NCI-H128 (cell line): ENCODE data around the gene ATAD1.
"Not testable (repeated sequence)": the region's sequence is repeated elsewhere in the genome, so short reads cannot be mapped to it uniquely, and the experiment has no call there.

ENCODE experiments used
- DNase-seq: peaks from one replicate; lab custom pipeline; 2025; ENCODE audit not compliant: unreplicated experiment; lab: John Stamatoyannopoulos, UW

Gene ATAD1, protein sequence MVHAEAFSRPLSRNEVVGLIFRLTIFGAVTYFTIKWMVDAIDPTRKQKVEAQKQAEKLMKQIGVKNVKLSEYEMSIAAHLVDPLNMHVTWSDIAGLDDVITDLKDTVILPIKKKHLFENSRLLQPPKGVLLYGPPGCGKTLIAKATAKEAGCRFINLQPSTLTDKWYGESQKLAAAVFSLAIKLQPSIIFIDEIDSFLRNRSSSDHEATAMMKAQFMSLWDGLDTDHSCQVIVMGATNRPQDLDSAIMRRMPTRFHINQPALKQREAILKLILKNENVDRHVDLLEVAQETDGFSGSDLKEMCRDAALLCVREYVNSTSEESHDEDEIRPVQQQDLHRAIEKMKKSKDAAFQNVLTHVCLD

GRCh38 chr10:87817609-87818504, at the start of gene ATAD1:
ATAD1 (minus strand) TSS chr10:87818226; CDS start chr10:87814599, 3,627 bp downstream.
- DNase-seq, result peak; percentile 51

GRCh38 chr10:87867453-87867852, 49.4 kb upstream of the ATAD1 start:
- DNase-seq, result no peak

- no peak for DNase-seq
These were observed 48.5 kb upstream of the ATAD1 start for GRCh38 chr10:87866412-87866974.

DNA sequence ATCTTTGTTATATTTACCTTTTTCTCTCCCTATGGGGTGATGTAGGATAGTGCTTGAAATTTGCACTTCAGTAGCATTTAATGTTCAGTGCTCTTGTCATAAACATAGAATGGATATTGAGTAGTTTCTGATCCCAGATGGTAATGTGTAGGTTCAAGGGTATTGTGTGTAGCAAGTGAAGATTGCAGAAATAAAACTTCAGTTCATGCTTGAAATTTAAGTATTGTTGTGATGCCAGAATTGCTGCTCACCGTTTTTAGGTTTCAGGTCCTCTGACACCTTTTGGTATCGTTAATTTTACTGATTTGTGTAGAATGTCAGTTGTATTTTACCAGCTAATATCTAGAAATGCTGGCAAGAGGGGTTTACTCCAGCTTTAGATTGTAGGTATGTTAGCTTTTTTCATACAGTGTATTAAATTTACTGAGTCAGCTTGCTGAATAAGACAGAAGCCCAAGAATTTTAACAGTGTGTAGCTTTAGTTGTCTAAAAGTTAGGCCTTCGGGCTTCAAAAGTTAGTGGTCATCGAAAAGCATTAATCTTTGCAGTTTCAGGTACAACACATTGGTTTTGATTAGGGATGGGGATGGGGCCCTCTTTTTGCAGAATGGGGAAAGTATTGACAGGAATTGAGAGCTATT, 47.3 kb upstream of the ATAD1 start:
- DNase-seq, result no peak

DNA sequence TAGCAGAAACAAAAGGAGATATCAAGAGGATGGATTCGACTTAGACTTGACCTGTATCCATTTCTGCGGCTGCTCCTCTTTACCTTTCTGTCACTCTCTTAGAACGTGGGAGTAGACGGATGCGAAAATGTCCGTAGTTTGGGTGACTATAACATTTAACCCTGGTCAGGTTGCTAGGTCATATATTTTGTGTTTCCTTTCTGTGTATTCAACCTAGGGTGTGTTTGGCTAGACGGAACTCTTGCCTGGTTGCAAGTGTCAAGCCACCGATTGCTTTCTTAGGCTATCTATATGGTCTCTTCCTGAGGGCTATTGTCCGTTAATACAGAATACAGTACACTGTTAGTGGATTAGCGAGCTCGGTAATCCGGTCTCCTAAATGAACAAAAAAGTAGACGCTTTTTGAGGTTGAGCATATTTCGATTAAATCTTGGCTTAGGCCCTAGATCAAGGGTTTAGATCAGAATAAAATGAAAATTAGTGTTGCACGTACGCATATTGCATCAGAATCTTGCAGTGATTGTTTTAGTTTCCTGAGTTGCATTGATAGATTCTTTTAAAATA, 46.6 kb upstream of the ATAD1 start:
- no peak for DNase-seq

GRCh38 chr10:87863951-87864495, 46.0 kb upstream of the ATAD1 start:
- DNase-seq, result not testable (repeated sequence)

DNA sequence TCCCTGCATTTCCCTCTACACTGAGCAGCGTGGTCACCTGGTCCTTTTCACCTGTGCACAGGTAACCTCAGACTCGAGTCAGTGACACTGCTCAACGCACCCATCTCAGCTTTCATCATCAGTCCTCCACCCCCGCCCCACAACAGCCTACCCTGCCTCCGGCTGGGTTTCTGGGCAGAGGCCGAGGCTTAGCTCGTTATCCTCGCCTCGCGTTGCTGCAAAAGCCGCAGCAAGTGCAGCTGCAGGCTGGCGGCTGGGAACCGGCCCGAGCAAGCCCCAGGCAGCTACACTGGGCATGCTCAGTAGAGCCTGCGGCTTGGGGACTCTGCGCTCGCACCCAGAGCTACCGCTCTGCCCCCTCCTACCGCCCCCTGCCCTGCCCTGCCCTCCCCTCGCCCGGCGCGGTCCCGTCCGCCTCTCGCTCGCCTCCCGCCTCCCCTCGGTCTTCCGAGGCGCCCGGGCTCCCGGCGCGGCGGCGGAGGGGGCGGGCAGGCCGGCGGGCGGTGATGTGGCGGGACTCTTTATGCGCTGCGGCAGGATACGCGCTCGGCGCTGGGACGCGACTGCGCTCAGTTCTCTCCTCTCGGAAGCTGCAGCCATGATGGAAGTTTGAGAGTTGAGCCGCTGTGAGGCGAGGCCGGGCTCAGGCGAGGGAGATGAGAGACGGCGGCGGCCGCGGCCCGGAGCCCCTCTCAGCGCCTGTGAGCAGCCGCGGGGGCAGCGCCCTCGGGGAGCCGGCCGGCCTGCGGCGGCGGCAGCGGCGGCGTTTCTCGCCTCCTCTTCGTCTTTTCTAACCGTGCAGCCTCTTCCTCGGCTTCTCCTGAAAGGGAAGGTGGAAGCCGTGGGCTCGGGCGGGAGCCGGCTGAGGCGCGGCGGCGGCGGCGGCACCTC, 45.3 kb upstream of the ATAD1 start, which contains the start of the genes KLLN and PTEN:
TSS of gene KLLN (minus strand) at position 481 of the 891 bp plus-strand sequence. CDS start 1,046 bp downstream, outside the sequence.
TSS of gene PTEN (plus strand) at position 573 of the 891 bp plus-strand sequence. CDS start 845 bp downstream, outside the sequence.
- peak; percentile 72 for DNase-seq

DNA sequence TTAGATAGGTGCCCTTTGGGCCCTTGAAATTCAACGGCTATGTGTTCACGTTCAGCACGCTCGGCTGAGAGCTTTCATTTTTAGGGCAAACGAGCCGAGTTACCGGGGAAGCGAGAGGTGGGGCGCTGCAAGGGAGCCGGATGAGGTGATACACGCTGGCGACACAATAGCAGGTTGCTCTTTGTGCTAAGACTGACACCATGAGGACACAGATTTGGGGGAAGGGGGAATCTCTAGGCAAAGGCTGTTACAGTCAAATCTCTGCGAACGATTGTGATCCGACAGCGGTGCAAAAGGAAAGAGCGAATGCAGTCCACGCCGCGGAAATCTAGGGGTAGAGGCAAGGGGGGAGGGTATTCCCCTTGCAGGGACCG, 44.6 kb upstream of the ATAD1 start:
- DNase-seq, result no peak

DNA sequence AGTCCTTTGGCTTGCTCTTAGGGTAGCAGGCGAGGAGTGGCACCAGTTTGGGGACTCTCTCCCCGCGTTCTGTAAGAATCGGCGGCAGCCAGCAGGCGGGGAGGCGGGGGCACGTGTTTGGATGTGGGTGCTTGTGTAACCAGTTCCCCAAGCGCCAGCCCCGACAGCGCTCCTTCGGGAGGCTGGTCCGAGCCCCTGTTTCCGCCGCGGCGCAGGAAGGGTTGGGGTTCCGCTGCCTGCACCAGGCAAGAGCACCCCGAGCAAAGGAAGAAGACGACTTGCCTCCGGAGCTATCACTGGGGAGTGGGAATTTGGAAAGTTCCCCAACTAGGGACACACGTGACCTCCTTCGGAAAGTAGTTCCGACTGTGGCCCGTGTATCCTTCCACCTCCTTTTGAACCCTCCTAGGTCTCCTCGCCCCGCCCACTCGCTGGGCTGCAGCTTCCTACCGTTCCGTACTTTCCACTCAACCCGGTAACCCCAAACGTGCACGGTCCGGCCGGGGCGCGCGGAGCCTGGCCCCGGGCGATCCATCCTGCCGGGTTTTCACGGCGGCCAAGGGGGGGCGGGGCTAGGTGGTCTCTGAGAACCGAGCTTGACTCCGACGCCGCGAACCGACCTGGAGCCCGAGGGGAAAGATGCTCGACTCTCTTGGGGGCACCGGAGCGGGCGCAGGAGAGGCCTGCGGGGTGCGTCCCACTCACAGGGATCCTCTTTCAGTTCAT, 44.1 kb upstream of the ATAD1 start:
- DNase-seq, result no peak

DNA sequence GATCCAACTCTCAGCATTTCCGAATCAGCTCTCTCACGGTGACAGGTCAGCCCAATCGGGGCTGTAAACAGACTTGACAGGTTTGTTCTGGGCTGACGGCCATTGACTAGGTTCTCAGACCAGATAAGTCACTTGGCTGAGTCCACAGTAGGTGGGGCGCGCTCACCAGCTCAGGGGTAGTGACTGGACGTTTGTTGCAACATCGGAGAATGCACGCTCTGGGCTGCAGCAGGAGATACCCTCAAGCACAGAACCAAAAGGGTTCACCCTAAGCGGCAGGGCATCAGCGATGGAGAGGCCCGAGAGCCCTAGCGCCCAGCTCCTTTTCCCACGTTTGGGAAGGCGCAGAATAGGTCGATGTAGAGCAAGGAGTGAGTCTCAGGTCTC, 43.5 kb upstream of the ATAD1 start:
- DNase-seq, result no peak

DNA sequence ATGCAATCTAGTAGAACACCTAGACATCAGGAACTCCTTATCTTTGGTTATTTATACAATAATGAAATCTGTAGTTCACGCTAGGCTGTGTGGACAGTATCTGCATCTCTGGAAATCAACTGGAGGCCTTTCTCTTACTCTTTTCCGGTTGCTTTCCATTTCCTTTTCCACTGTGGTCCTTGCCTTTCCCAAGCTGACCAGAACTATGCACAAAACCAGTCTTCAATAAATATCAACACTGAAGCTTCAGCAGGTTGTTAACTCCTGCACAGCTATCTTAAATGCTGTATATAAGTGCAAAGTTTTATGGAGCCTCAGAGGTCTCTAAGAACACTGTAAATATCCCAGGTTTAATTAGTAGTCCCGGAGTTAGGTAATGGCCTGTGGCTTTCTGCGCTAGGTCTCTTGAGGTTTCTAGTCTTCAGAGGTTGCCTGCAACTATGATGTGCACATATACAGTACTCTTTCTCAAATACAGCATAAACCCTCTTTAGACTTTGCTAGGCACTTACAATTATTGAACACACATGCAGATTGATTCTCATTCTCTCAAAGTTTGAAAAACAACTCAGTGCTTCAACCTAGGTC, 42.9 kb upstream of the ATAD1 start:
- DNase-seq, result no peak

- DNase-seq, result no peak
These were observed 42.2 kb upstream of the ATAD1 start for GRCh38 chr10:87860156-87860795.

DNA sequence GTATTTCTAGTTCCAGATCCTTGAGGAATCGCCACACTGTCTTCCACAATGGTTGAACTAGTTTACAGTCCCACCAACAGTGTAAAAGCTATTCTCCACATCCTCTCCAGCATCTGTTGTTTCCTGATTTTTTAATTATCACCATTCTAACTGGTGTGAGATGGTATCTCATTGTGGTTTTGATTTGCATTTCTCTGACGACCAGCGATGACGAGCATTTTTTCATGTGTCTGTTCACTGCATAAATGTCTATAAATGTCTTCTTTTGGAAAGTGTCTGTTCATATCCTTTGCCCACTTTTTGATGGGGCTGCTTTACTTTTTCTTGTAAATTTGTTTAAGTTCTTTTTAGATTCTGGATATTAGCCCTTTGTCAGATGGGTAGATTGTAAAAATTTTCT, 37.6 kb upstream of the ATAD1 start:
- not testable (repeated sequence) for DNase-seq

DNA sequence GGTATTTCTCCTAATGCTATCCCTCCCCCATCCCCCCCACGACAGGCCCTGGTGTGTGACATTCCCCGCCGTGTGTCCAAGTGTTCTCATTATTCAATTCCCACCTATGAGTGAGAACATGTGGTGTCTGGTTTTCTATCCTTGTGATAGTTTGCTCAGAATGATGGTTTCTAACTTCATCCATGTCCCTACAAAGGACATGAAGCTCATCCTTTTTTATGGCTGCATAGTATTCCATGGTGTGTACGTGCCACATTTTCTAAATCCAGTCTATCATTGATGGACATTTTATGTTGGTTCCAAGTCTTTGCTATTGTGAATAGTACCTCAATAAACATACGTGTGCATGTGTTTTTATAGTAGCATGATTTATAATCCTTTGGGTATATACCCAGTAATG, 37.2 kb upstream of the ATAD1 start:
- not testable (repeated sequence) for DNase-seq

DNA sequence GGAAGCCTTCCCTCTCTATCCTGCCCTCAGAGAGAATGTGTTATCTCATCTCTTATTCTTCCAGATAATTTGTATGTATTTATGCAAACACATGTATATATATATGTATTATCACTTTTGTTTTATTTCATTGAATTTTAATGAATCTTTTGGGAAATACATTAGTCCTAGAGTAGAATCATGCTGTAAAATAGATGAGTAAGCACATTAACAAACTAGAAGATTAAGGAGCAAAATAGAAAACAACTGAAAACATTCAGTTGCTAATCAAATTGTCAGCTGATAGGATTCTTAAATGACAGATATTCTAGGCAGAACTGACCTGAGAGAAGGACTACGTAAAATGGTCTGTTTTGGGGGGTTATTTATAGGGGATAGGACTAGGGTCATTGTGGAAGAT, 34.1 kb upstream of the ATAD1 start:
- no peak for DNase-seq

DNA sequence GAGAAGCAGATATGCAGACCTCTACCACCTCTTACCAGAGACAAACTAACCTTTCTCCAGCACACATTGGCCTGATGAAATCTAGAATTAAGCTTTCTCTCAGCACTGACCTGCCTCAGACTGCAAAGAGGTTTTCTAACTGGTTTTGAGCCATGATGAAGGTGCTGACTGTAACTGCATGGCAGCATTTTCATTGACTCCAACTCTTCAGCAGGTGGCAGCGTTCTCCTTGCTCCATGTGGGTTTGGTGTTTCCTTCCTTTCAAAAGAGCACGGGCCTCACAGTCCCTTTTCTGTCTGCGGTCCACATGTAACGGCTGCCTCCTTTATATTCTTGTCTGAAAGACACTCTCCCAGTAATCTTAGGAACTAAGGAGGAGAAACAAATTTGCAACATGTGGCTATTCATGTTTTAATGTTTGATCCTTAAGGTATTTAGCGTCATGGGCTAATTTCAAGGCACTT, 32.7 kb upstream of the ATAD1 start:
- DNase-seq, result no peak

DNA sequence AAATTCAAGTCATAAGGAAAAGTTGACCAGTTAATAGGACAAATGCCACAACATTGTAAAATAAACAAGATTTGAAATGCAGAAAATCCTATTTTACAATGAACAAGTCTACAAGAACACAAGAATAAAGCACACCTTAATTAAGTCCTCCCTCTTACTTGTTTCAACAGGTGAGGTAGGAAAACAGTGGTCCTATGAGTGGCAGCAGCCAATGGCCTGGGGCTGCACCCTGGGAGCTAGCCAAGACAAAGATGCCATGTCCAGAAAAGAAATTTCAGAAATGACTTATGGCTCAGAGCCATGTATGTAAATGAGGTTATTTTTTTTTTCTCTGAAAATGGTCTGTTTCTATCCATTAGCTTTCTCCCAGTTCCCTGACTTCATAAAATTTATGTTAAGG, 31.0 kb upstream of the ATAD1 start:
- DNase-seq, result no peak

DNA sequence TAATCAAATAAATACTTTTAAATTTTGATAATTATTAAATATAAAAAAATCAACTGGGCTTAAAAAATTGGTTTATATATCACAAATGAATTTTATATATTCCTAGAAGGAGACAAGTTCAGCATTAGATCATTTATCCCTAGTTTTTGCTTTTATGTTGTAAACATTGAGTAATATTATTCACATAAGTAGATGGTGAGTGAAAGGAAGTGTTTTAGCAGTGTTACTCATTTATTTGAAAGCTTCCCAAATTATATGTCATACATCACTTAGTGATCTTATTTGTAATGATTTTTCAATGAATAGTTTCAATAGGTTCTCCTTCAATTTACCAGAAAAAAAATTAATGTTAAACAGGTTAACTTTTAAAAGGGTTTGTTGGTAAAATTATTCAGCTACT, 29.5 kb upstream of the ATAD1 start:
- no peak for DNase-seq
